Panc1 (cell line): ENCODE data around the gene B3GAT3. TPM values are rescaled to one million over a fixed set of nuclear protein-coding genes. Genes with fewer than 3 reads are reported as not detected.

Source experiments
- ATAC-seq: fragments of 200-7000 bp; cut with Tn5 transposase; 2 replicates; pipeline ENCODE4 v1.9.1; 2020; ENCODE audit warnings: mild to moderate bottlenecking, moderate library complexity
- BruUV-seq: library from RNA; stranded (reverse); fragments of 400-500 nt; replicated peaks from 2 replicates; lab custom pipeline; 2021; lab: Mats Ljungman, UMichigan
- CTCF ChIA-PET: fragments of 300-600 bp; sonication (Branson Sonifier 250); formaldehyde crosslinking; loops from one replicate; lab custom pipeline; 2022; ENCODE audit warnings: antibody characterized with exemption; lab: Charles Lee
- POLR2A ChIA-PET: fragments of 300-600 bp; sonication (Branson Sonifier 250); formaldehyde crosslinking; loops from one replicate; lab custom pipeline; 2022; ENCODE audit warnings: antibody characterized with exemption; lab: Charles Lee
- DNase-seq: peaks from one replicate; pipeline ENCODE4 v3.0.0-alpha.2; 2010; ENCODE audit warnings: low read depth, low spot score
- H3K27ac ChIP-seq: 2 replicates; pipeline ENCODE4 v1.5.1; 2011; ENCODE audit warnings: mild to moderate bottlenecking, low read length, inconsistent platforms
- H3K27me3 ChIP-seq: fragments of 200-500 bp; sonication (Bioruptor generic); 2 replicates; pipeline ENCODE4 v1.6.0; 2014; ENCODE audit warnings: low read length, inconsistent platforms; ENCODE audit not compliant: control insufficient read depth, insufficient read depth
- H3K36me3 ChIP-seq: fragments of 200-500 bp; sonication (Bioruptor generic); 2 replicates; pipeline ENCODE4 v1.5.1; 2014; ENCODE audit warnings: inconsistent platforms, mild to moderate bottlenecking, low read length, moderate library complexity; ENCODE audit not compliant: control insufficient read depth, insufficient read depth
- H3K4me1 ChIP-seq: 2 replicates; pipeline ENCODE4 v1.5.1; 2011; ENCODE audit warnings: inconsistent platforms, mild to moderate bottlenecking, low read length, moderate library complexity; ENCODE audit not compliant: control insufficient read depth, insufficient read depth
- H3K4me3 ChIP-seq, 2 experiments: 2 replicates each; pipeline ENCODE4 v1.5.1; 2011 to 2012; ENCODE audit warnings: low read depth in 2 of 2, low read length in 2 of 2, mild to moderate bottlenecking in 2 of 2, inconsistent platforms in 1 of 2, moderate library complexity in 1 of 2
- H3K9me3 ChIP-seq: fragments of 200-500 bp; sonication (Bioruptor generic); 2 replicates; pipeline ENCODE4 v1.5.1; 2014; ENCODE audit warnings: low read depth, mild to moderate bottlenecking, inconsistent platforms, low read length, moderate library complexity; ENCODE audit not compliant: control insufficient read depth, insufficient read depth
- POLR2AphosphoS5 ChIP-seq: IDR thresholded peaks from 2 replicates; pipeline ENCODE4 v1.6.1; 2012; ENCODE audit warnings: mild to moderate bottlenecking, low read depth, low read length, moderate library complexity
- SIN3A ChIP-seq: IDR thresholded peaks from 2 replicates; pipeline ENCODE4 v1.6.1; 2012; ENCODE audit warnings: low read depth, mild to moderate bottlenecking, low read length, moderate library complexity, borderline replicate concordance; ENCODE audit not compliant: insufficient read depth
- TCF7L2 ChIP-seq: IDR thresholded peaks from 2 replicates; pipeline ENCODE4 v1.6.1; 2011; ENCODE audit warnings: mild to moderate bottlenecking, low read depth, low read length, inconsistent platforms
- in situ Hi-C: cut with HindIII; loops from 2 replicates; pipeline ENCODE4 v1.10.0; 2016; ENCODE audit warnings: low sequenced_read_pairs, low pct_unique_long_range_greater_than_20kb
- intact Hi-C: fragments of 100-400 bp; cut with micrococcal nuclease; formaldehyde crosslinking; loops from one replicate; pipeline ENCODE4 v1.10.0; 2022; ENCODE audit not compliant: unreplicated experiment
- total RNA-seq: library from RNA; stranded (reverse); gene quantifications from one replicate; pipeline ENCODE4 v1.2.1, GENCODE V29; 2021; ENCODE audit not compliant: unreplicated experiment
- TF ChIP-seq, protein P1 (sequence below): fragments of 450-650 bp; IDR thresholded peaks from 2 replicates; pipeline ENCODE4 v1.5.1; 2017; ENCODE audit warnings: mild to moderate bottlenecking
- TF ChIP-seq, protein P2 (sequence below), 2 experiments: IDR thresholded peaks; 2 replicates each; pipeline ENCODE4 v1.6.1; 2011 to 2012; ENCODE audit warnings: low read depth in 2 of 2, control low read depth in 1 of 2, low read length in 1 of 2, mild to moderate bottlenecking in 1 of 2, moderate library complexity in 1 of 2; ENCODE audit not compliant: insufficient read depth in 1 of 2

B3GAT3 gene
- total RNA-seq, 1 experiment from 2014 or later: 68.2 TPM

GRCh38 chr11:62599901-62600300, 21.9 kb downstream of the B3GAT3 start:
- Histone ChIP-seq H3K27me3 (no peaks in the 10 kb centered on the region), H3K27ac (peak overlapping the region; percentile 98), H3K9me3 (no peaks in the 10 kb centered on the region), H3K4me1 (peaks cover 21% of the 10 kb centered on the region), H3K36me3 (peaks cover 27% of the 10 kb centered on the region), H3K4me3 (peak overlapping the region; percentile 70 to 76)
- CTCF ChIA-PET: no interaction called here
- TSS peak; percentile 67 for BruUV-seq
- TF ChIP-seq, protein P1, sequence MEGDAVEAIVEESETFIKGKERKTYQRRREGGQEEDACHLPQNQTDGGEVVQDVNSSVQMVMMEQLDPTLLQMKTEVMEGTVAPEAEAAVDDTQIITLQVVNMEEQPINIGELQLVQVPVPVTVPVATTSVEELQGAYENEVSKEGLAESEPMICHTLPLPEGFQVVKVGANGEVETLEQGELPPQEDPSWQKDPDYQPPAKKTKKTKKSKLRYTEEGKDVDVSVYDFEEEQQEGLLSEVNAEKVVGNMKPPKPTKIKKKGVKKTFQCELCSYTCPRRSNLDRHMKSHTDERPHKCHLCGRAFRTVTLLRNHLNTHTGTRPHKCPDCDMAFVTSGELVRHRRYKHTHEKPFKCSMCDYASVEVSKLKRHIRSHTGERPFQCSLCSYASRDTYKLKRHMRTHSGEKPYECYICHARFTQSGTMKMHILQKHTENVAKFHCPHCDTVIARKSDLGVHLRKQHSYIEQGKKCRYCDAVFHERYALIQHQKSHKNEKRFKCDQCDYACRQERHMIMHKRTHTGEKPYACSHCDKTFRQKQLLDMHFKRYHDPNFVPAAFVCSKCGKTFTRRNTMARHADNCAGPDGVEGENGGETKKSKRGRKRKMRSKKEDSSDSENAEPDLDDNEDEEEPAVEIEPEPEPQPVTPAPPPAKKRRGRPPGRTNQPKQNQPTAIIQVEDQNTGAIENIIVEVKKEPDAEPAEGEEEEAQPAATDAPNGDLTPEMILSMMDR: no peak
- no peak for TF ChIP-seq POLR2AphosphoS5
- no peak for TF ChIP-seq SIN3A
- TF ChIP-seq TCF7L2: no peak
- TF ChIP-seq, protein P2, sequence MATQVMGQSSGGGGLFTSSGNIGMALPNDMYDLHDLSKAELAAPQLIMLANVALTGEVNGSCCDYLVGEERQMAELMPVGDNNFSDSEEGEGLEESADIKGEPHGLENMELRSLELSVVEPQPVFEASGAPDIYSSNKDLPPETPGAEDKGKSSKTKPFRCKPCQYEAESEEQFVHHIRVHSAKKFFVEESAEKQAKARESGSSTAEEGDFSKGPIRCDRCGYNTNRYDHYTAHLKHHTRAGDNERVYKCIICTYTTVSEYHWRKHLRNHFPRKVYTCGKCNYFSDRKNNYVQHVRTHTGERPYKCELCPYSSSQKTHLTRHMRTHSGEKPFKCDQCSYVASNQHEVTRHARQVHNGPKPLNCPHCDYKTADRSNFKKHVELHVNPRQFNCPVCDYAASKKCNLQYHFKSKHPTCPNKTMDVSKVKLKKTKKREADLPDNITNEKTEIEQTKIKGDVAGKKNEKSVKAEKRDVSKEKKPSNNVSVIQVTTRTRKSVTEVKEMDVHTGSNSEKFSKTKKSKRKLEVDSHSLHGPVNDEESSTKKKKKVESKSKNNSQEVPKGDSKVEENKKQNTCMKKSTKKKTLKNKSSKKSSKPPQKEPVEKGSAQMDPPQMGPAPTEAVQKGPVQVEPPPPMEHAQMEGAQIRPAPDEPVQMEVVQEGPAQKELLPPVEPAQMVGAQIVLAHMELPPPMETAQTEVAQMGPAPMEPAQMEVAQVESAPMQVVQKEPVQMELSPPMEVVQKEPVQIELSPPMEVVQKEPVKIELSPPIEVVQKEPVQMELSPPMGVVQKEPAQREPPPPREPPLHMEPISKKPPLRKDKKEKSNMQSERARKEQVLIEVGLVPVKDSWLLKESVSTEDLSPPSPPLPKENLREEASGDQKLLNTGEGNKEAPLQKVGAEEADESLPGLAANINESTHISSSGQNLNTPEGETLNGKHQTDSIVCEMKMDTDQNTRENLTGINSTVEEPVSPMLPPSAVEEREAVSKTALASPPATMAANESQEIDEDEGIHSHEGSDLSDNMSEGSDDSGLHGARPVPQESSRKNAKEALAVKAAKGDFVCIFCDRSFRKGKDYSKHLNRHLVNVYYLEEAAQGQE (IDR thresholded peaks at IDR 0.05; ENCODE audit: insufficient read depth in 1 of 2, low read depth in 2 of 2, low read length in 1 of 2): no peak
- POLR2A ChIA-PET: interaction anchor here (0.5 to 0.7 kb wide), 4 partner anchors 9 to 189 kb away, joined by 3 to 8 read pairs (median 4); partner anchors contain the start of gene B3GAT3
- DNase-seq: no peak
- in situ Hi-C loops: no loop called here
- intact Hi-C loops: no loop called here
- ATAC-seq: no peak

- CTCF ChIA-PET: no interaction called here
- Histone ChIP-seq H3K4me1 (peaks cover 19% of the 10 kb centered on the region), H3K27me3 (no peaks in the 10 kb centered on the region), H3K36me3 (peaks cover 33% of the 10 kb centered on the region), H3K9me3 (no peaks in the 10 kb centered on the region), H3K27ac (peak overlapping the region; percentile 62), H3K4me3 (peak overlapping the region; percentile 39 to 70)
- ATAC-seq: peak; percentile 54
- no peak for DNase-seq
- POLR2A ChIA-PET: interaction anchor here (0.7 kb wide), 2 partner anchors 46 to 103 kb away, joined by 3 to 7 read pairs; no protein-coding TSS in a partner anchor
- TF ChIP-seq, protein P2 (IDR thresholded peaks at IDR 0.05; ENCODE audit: insufficient read depth in 1 of 2, low read depth in 2 of 2, low read length in 1 of 2): no peak
- TF ChIP-seq, protein P1: no peak
- intact Hi-C loops (no loop called here), in situ Hi-C loops (no loop called here)
- no TSS peak for BruUV-seq
Observed at GRCh38 chr11:62599069-62599696, 22.6 kb downstream of the B3GAT3 start.
